GM12878 (cell line): ENCODE measurements around the gene TM7SF2. TPM values are rescaled to one million over a fixed set of nuclear protein-coding genes. Genes with fewer than 3 reads are reported as not detected.

Source experiments
- BCLAF1 ChIP-seq: fragments of 450-650 bp; IDR thresholded peaks from 2 replicates; pipeline ENCODE4 v1.6.1; 2017; ENCODE audit warnings: antibody characterized with exemption, mild to moderate bottlenecking, moderate library complexity
- E2F8 ChIP-seq: fragments of 450-650 bp; IDR thresholded peaks from 2 replicates; pipeline ENCODE4 v1.6.1; 2018; ENCODE audit warnings: mild to moderate bottlenecking, low read depth, moderate library complexity; ENCODE audit not compliant: partially characterized antibody
- EP300 ChIP-seq, 2 experiments: fragments of 150-350 bp in 1 of 2; IDR thresholded peaks; 2 replicates each; pipeline ENCODE4 v1.6.1; 2011 to 2012; ENCODE audit warnings: low read depth in 2 of 2, low read length in 2 of 2, borderline replicate concordance in 1 of 2, improper control_type of control experiment in 1 of 2, inconsistent platforms in 1 of 2; ENCODE audit not compliant: control insufficient read depth in 1 of 2
- ESRRA ChIP-seq: IDR thresholded peaks from 2 replicates; pipeline ENCODE4 v1.6.1; 2012; ENCODE audit warnings: mild to moderate bottlenecking, low read length, improper control_type of control experiment
- IRF4 ChIP-seq: IDR thresholded peaks from 2 replicates; pipeline ENCODE4 v1.6.1; 2011; ENCODE audit warnings: low read depth, low read length
- PML ChIP-seq: IDR thresholded peaks from 2 replicates; pipeline ENCODE4 v1.6.1; 2012; ENCODE audit warnings: low read length, inconsistent platforms
- POLR2AphosphoS2 ChIP-seq: IDR thresholded peaks from 2 replicates; pipeline ENCODE4 v1.6.1; 2011; ENCODE audit warnings: low read depth, mild to moderate bottlenecking, low read length, improper control_type of control experiment, moderate library complexity
- POU2F2 ChIP-seq: IDR thresholded peaks from 3 replicates; pipeline ENCODE4 v1.6.1; 2011; ENCODE audit warnings: low read depth, mild to moderate bottlenecking, low read length, borderline replicate concordance
- RAD21 ChIP-seq: IDR thresholded peaks from 2 replicates; pipeline ENCODE4 v1.6.1; 2011; ENCODE audit warnings: mild to moderate bottlenecking, low read depth, low read length, moderate library complexity; ENCODE audit not compliant: insufficient read depth
- RELB ChIP-seq: fragments of 450-650 bp; IDR thresholded peaks from 2 replicates; pipeline ENCODE4 v1.6.1; 2017; ENCODE audit warnings: low read depth, mild to moderate bottlenecking, moderate library complexity
- SIX5 ChIP-seq: IDR thresholded peaks from 2 replicates; pipeline ENCODE4 v1.6.1; 2011; ENCODE audit warnings: mild to moderate bottlenecking, low read depth, low read length, moderate library complexity; ENCODE audit not compliant: severe bottlenecking
- SMAD5 ChIP-seq: IDR thresholded peaks from 2 replicates; pipeline ENCODE4 v1.6.1; 2016; ENCODE audit warnings: antibody characterized with exemption, low read depth
- SREBF1 ChIP-seq: IDR thresholded peaks from 2 replicates; pipeline ENCODE4 v1.6.1; 2012; ENCODE audit warnings: mild to moderate bottlenecking, low read length
- STAT1 ChIP-seq: fragments of 450-650 bp; conservative IDR thresholded peaks from 2 replicates; pipeline ENCODE4 v1.6.1; 2014; ENCODE audit warnings: antibody characterized with exemption, mild to moderate bottlenecking
- TBL1XR1 ChIP-seq: IDR thresholded peaks from 2 replicates; pipeline ENCODE4 v1.6.1; 2012; ENCODE audit warnings: low read depth, low read length, improper control_type of control experiment
- ZNF217 ChIP-seq: fragments of 450-650 bp; IDR thresholded peaks from 2 replicates; pipeline ENCODE4 v1.6.1; 2017; ENCODE audit warnings: antibody characterized with exemption, mild to moderate bottlenecking
- polyA plus RNA-seq, 11 experiments: library from polyadenylated mRNA; depleted of rRNA in 4 of 11; unstranded in 6 of 11; stranded (reverse) in 5 of 11; fragments of >200 nt; fragmentation: Nextera tagmentation in 4 of 11; fragmentation: Illumina TruSeq in 1 of 11; extraction: Ambion mirVana in 4 of 11; extraction: Trizol in 1 of 11; gene quantifications; 1 replicate in 1 of 11; 2 replicates in 10 of 11; pipeline versions ENCODE4 v1.2.1 to v1.2.3, GENCODE V29; 2011 to 2016; ENCODE audit warnings: inconsistent platforms in 2 of 11, missing spikeins in 2 of 11, low read depth in 1 of 11
- total RNA-seq, 4 experiments: library from RNA; depleted of rRNA in 3 of 4; stranded (reverse); fragments of >200 nt in 3 of 4; fragmentation: Illumina TruSeq in 1 of 4; extraction: Trizol in 1 of 4; gene quantifications; 2 replicates each; pipeline versions ENCODE4 v1.2.1 to v1.2.3, GENCODE V29; 2013 to 2021
- TF ChIP-seq, protein P1 (sequence below): fragments of 450-650 bp; IDR thresholded peaks from 2 replicates; pipeline ENCODE4 v1.6.1; 2018; ENCODE audit warnings: borderline replicate concordance, mild to moderate bottlenecking; ENCODE audit not compliant: partially characterized antibody
- TF ChIP-seq, protein P2 (sequence below): IDR thresholded peaks from 2 replicates; pipeline ENCODE4 v1.6.1; 2012; ENCODE audit warnings: low read depth, low read length, improper control_type of control experiment
- TF ChIP-seq, protein P3 (sequence below): IDR thresholded peaks from 2 replicates; pipeline ENCODE4 v1.6.1; 2012; ENCODE audit warnings: low read length, inconsistent platforms

The TM7SF2 gene
- total and polyA plus RNA-seq, 10 of the 15 experiments (the other 5 are each of a cell fraction or from before 2014, with no cell fraction given): 0.52 to 57.7 (median 20.7) TPM

GRCh38 chr11:65078786-65079342, 32.8 kb upstream of the TM7SF2 start (continued):
- no peak for TF ChIP-seq BCLAF1
- no peak for TF ChIP-seq STAT1
- no peak for TF ChIP-seq RAD21
- no peak for TF ChIP-seq TBL1XR1
- no peak for TF ChIP-seq SREBF1
- TF ChIP-seq SMAD5: no peak
- no peak for TF ChIP-seq ZNF217
- no peak for TF ChIP-seq E2F8
- TF ChIP-seq SIX5: no peak
- TF ChIP-seq IRF4: no peak
- TF ChIP-seq POLR2AphosphoS2: no peak
- no peak for TF ChIP-seq ESRRA
- TF ChIP-seq, protein P1, sequence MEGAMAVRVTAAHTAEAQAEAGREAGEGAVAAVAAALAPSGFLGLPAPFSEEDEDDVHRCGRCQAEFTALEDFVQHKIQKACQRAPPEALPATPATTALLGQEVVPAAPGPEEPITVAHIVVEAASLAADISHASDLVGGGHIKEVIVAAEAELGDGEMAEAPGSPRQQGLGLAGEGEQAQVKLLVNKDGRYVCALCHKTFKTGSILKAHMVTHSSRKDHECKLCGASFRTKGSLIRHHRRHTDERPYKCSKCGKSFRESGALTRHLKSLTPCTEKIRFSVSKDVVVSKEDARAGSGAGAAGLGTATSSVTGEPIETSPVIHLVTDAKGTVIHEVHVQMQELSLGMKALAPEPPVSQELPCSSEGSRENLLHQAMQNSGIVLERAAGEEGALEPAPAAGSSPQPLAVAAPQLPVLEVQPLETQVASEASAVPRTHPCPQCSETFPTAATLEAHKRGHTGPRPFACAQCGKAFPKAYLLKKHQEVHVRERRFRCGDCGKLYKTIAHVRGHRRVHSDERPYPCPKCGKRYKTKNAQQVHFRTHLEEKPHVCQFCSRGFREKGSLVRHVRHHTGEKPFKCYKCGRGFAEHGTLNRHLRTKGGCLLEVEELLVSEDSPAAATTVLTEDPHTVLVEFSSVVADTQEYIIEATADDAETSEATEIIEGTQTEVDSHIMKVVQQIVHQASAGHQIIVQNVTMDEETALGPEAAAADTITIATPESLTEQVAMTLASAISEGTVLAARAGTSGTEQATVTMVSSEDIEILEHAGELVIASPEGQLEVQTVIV: no peak
- no peak for TF ChIP-seq RELB
- TF ChIP-seq, protein P2, sequence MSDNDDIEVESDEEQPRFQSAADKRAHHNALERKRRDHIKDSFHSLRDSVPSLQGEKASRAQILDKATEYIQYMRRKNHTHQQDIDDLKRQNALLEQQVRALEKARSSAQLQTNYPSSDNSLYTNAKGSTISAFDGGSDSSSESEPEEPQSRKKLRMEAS: 0 out of 2 replicates have a peak, but pooled peaks have one; percentile 3
- TF ChIP-seq EP300 (IDR thresholded peaks at IDR 0.05; ENCODE audit: borderline replicate concordance in 1 of 2, control insufficient read depth in 1 of 2, low read depth in 2 of 2, low read length in 2 of 2): no peak
- TF ChIP-seq, protein P3, sequence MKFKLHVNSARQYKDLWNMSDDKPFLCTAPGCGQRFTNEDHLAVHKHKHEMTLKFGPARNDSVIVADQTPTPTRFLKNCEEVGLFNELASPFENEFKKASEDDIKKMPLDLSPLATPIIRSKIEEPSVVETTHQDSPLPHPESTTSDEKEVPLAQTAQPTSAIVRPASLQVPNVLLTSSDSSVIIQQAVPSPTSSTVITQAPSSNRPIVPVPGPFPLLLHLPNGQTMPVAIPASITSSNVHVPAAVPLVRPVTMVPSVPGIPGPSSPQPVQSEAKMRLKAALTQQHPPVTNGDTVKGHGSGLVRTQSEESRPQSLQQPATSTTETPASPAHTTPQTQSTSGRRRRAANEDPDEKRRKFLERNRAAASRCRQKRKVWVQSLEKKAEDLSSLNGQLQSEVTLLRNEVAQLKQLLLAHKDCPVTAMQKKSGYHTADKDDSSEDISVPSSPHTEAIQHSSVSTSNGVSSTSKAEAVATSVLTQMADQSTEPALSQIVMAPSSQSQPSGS: no peak
- no peak for TF ChIP-seq POU2F2
- no peak for TF ChIP-seq PML
